ENCODE data around the gene BPGM.

The BPGM gene

DNA sequence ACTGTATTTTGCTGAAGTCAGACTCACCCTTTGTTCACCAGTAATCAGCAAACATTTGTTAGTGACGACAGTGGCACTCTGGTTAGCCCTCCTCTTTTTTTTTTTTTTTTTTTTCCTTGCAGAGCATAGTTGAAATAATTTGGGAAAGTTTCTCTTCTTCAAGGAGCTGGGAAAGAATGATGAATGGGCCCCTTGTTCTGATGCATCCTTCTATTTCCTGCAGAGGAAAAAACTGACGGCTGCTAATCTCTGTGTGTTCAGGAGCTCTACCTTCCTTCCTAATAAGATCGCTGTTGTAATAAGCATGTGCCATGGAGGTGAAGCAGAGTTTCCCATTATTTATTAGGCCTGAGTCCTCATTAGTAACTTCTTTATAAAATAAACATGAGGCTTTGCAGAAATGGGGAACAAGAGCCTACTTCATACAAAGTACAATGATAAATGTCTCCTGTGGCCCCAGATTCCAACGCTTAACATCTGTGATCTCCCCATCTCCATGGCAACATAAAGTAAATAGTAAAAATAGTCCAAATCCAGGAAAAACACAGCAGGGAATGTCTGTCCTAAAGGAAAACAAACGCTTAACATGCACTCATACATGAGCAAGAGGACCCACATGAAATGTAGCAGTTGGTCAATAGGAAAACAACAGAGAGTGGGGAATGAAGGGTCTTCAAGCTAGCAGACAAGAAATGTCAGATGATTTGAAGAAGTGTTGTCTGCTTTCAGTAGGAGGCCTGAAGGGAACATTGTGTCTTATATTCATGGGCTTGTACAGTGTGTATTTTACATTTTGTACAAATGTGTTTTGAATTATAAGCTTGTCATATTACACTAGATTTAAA lies 73.7 kb downstream of the BPGM start:
- no peak for DNase-seq (ENCODE audit: low read depth)

DNA sequence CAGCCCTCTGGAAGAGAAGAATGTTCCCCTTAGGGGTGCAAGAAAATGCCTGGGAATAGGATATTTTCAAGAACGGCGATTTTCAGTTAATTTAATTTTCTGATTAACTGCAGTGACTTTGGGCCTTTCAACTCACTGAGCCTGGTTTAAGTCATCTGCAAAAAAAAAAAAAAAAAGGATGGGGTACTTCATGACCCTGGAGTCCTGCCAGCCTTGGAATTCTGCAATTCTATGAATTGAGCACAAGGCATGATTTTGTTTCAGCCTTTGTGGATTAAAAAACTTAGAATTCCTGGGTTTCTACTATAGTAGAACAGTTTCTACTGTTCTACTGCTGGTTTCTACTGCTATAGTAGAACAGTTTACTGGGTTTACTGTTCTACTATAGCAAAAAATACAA lies 74.5 kb downstream of the BPGM start:
- no peak for DNase-seq (ENCODE audit: low read depth)

DNA sequence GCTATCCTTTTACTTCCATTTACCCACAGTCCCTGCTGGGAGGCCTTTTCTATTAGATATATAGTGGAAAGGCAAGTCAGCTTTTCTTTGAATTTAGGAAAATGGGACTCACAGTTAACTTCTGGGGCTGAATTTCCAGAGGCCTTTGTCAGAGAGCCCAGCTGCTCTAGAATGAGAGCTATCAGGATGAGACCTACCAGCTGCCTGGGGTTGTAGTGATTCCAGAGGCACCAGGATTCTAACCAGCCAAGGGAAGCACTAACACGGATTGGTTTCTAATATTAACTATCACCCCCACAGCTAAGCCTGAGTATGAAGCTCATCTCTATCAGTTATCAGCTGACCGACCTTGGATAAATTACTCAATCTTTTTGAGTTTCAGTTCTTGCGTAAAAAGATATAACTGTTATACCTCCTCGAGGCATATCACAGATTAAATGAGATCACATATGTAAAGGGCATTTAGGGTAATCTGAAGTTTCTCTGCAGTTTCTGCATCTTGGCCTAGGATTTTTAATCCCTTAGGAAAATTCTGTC lies 76.2 kb downstream of the BPGM start:
- DNase-seq (ENCODE audit: low read depth), result no peak

DNA sequence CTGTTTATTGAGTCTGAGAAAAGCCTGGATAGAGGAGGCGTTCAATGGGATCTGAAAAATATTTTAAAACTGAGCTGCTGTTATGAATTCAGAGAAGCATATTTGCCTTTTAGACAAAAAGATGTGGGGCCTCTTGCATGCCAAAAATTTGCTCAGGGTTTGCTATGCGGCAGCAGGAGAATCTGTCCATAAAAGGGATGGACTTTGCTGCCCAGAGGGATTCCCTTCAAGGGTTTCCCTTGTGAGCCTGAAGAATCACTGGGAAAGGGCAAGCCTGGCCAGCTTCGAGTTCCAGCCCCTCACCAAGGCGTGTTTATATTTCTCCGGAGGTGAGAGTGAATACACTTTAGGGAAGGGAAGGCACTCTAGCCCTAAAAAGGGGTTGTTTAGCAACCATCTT lies 77.2 kb downstream of the BPGM start:
- no peak for DNase-seq (ENCODE audit: low read depth)

DNA sequence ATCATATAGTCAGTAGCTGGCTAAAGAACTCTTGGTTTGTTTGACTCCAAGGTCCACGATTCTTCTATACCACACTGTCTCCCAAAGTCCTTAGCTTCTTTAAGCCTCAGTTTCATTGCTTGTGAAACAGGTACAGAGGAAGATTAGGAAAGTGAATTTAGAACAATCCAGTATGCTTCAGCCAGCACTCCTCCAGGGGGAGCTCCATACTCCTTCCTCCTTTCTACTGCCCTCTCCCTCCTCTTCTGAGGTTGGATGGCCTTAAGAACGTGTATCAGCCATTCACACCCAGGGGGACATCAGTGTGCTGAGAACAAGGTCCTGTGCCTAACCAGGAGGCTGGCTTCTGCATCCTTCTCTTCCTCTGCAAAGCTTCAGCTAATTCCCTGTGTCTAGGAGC lies 78.0 kb downstream of the BPGM start:
- no peak for DNase-seq (ENCODE audit: low read depth)

DNA sequence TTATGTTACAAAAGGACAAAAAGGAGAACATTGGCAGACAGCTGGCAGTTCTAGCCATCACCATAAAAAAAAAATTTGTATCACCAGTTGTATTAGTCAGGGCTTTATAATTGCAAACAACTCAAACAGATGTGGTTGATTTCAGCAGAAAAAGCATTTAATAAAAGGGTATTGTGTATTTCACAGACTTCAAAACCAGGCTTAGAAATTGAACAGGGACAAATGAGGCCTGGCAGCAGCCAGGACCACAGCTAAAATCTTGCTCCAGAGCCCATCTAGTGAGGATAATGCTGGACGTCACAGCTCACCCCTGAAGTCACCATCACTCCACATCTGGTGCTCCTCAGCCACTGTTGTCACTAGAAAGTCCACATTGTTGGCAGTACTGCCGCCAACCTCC lies 79.9 kb downstream of the BPGM start:
- no peak for DNase-seq (ENCODE audit: low read depth)

DNA sequence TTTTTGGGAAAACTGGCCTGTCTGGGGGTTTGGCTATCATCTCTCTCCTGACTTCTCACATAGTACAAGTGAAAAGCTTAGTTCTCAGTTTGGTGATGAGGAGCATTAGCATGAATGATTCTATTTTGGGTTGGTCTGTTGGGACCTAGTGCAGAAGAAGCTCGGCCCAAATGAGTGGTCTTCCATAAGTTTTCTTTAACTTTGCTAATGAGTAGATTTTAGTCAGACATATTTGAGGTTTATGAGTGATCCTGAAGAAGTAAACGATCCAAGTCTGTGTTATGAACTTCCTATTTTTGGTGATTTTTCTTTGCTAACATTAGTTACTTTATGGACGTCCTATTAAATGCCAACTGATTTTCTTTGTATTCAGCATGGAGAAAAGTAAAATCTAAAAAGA lies 81.1 kb downstream of the BPGM start:
- DNase-seq (ENCODE audit: low read depth), result no peak

Measured in stimulated activated CD8-positive, alpha-beta memory T cell treated with anti-CD3 and anti-CD28 coated beads, Interleukin-12 subunit alpha, Interleukin-12 subunit beta, amount 100 ng/mL, for 4 hours (primary cell).